HL-60 (cell line): Measurements from ENCODE around the gene MAP4K2.

Experiments
- DNase-seq, 2 experiments: peaks; one replicate each; pipeline ENCODE4 v3.0.0-alpha.2; 2010 to 2020; ENCODE audit warnings: low read depth in 1 of 2, low spot score in 1 of 2
- H3K27ac ChIP-seq: fragments of 250-450 bp; sonication (Bioruptor Pico); replicated peaks from 2 replicates; pipeline ENCODE4 v1.5.1; 2020; ENCODE audit warnings: mild to moderate bottlenecking, moderate library complexity
- H3K27me3 ChIP-seq: fragments of 250-450 bp; sonication (Bioruptor Pico); 2 replicates; pipeline ENCODE4 v1.5.1; 2021; ENCODE audit warnings: mild to moderate bottlenecking, moderate library complexity; ENCODE audit not compliant: insufficient read depth, poor library complexity, severe bottlenecking
- H3K4me3 ChIP-seq: replicated peaks from 2 replicates; pipeline ENCODE4 v1.5.1; 2011; ENCODE audit warnings: mild to moderate bottlenecking, control low read depth, low read length; ENCODE audit not compliant: insufficient read depth
- GABPA ChIP-seq: IDR thresholded peaks from 2 replicates; pipeline ENCODE4 v1.6.1; 2012; ENCODE audit warnings: low read depth
- POLR2AphosphoS5 ChIP-seq: IDR thresholded peaks from 2 replicates; pipeline ENCODE4 v1.6.1; 2012; ENCODE audit warnings: low read depth
- SPI1 ChIP-seq: IDR thresholded peaks from 2 replicates; pipeline ENCODE4 v1.6.1; 2012; ENCODE audit warnings: low read depth, mild to moderate bottlenecking, borderline replicate concordance
- TF ChIP-seq, protein P1 (sequence below): IDR thresholded peaks from one replicate; pipeline ENCODE4 v1.5.1; 2011; ENCODE audit warnings: low read length, control low read depth, inconsistent platforms; ENCODE audit not compliant: insufficient read depth
- TF ChIP-seq, protein P2 (sequence below): IDR thresholded peaks from 2 replicates; pipeline ENCODE4 v1.6.1; 2012; ENCODE audit warnings: low read depth; ENCODE audit not compliant: insufficient replicate concordance

MAP4K2 gene

DNA sequence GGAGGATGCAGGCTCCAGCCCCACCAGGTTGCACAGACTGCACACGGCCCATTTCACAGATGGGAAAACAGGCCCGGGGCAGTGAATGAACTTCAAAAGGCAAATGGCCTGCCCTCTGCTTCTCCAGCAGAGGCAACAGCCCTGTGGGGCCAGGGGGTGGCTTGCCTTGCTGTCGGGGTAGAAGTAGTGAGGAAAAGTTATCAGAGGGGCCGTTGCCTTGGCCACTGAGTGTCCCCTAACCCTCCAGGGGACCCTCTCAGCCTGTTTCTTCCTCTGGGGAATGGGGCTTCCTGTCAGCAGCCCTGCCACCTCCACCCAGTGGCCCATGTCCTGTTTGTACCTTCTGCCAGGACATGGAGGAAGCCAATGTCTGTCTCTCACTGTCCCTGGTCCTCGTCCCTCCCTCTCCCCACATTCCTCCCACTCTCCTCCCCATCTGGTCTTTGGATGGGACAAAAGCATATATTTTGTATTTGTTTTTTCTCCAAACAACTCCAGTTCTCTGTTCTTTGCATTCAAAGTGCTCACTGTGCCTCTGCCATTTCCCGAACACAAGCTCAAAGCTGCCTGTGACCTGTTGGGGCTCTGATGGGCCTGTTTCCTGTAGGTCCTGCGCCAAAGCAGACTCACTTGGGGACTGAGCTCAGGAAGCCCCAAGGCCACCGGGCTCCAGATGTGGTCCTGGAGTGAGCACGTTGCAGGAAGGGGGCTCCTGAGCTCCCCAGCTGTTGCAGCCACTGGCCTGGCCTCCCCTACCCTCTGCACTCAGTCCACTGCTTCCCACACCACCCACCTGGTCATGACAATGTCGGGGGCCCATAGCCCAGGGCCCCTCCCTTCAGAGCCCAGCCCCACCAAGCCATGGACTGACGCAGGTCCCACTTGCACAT is 9.5 kb downstream of the MAP4K2 start:
- TF ChIP-seq POLR2AphosphoS5 (no peak), SPI1 (no peak), GABPA (no peak)
- TF ChIP-seq, protein P1, sequence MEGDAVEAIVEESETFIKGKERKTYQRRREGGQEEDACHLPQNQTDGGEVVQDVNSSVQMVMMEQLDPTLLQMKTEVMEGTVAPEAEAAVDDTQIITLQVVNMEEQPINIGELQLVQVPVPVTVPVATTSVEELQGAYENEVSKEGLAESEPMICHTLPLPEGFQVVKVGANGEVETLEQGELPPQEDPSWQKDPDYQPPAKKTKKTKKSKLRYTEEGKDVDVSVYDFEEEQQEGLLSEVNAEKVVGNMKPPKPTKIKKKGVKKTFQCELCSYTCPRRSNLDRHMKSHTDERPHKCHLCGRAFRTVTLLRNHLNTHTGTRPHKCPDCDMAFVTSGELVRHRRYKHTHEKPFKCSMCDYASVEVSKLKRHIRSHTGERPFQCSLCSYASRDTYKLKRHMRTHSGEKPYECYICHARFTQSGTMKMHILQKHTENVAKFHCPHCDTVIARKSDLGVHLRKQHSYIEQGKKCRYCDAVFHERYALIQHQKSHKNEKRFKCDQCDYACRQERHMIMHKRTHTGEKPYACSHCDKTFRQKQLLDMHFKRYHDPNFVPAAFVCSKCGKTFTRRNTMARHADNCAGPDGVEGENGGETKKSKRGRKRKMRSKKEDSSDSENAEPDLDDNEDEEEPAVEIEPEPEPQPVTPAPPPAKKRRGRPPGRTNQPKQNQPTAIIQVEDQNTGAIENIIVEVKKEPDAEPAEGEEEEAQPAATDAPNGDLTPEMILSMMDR, result no peak
- TF ChIP-seq, protein P2, sequence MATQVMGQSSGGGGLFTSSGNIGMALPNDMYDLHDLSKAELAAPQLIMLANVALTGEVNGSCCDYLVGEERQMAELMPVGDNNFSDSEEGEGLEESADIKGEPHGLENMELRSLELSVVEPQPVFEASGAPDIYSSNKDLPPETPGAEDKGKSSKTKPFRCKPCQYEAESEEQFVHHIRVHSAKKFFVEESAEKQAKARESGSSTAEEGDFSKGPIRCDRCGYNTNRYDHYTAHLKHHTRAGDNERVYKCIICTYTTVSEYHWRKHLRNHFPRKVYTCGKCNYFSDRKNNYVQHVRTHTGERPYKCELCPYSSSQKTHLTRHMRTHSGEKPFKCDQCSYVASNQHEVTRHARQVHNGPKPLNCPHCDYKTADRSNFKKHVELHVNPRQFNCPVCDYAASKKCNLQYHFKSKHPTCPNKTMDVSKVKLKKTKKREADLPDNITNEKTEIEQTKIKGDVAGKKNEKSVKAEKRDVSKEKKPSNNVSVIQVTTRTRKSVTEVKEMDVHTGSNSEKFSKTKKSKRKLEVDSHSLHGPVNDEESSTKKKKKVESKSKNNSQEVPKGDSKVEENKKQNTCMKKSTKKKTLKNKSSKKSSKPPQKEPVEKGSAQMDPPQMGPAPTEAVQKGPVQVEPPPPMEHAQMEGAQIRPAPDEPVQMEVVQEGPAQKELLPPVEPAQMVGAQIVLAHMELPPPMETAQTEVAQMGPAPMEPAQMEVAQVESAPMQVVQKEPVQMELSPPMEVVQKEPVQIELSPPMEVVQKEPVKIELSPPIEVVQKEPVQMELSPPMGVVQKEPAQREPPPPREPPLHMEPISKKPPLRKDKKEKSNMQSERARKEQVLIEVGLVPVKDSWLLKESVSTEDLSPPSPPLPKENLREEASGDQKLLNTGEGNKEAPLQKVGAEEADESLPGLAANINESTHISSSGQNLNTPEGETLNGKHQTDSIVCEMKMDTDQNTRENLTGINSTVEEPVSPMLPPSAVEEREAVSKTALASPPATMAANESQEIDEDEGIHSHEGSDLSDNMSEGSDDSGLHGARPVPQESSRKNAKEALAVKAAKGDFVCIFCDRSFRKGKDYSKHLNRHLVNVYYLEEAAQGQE, result no peak
- Histone ChIP-seq H3K4me3 (no peak overlapping the region), H3K27me3 (no peaks in the 10 kb centered on the region), H3K27ac (no peak overlapping the region)
- no peak for DNase-seq

DNA sequence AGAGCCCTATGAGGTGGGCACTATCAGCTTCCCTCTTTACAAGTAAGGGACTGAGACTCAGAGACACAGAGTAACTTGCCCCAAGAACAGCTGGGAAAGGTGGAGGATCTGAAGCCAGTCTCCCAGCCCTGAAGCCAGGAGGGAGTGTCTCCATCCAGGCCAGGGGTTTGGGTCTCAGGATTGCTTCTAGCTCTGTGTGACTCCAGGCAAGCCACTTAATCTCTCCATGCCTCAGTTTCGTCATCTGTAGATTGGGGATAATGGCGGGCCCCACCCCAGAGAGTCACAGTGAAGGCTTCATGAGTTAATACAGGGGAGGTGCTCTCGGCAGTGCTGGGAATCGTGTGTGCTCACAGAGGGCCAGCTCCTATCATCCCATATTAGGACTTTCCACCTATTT is 10.5 kb downstream of the MAP4K2 start:
- Histone ChIP-seq H3K27me3 (no peaks in the 10 kb centered on the region), H3K4me3 (no peak overlapping the region), H3K27ac (no peak overlapping the region)
- TF ChIP-seq SPI1, result no peak
- TF ChIP-seq, protein P1, result no peak
- no peak for TF ChIP-seq POLR2AphosphoS5
- no peak for TF ChIP-seq GABPA
- TF ChIP-seq, protein P2, result no peak
- no peak for DNase-seq

DNA sequence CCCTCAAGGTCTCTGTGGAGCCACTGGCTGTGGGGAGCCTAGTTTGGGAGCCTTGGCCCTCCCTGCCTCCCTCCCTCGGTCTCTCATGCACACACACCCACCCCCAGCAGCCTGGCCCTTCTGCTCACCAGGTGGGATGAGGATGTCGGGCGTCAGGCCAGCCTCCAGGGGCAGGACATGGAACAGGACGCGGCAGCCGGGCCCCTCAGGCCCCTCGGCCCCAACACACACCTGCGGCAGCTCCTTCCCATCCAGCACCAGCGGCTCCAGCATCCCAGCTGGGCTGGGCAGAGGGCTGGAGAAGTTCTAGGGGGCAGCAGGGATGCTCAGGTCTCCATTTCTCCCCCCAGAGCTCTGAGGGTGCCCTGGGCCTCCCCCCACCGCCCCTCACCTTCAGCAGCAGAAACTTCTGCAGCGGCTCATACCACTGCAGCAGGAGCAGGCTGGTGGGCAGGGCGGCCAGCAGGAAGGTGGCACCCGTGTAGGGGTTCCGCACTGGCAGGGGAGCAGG is 11.2 kb downstream of the MAP4K2 start:
- H3K27ac ChIP-seq, result no peak overlapping the region
- H3K27me3 ChIP-seq, result no peaks in the 10 kb centered on the region
- DNase-seq, result no peak
- TF ChIP-seq POLR2AphosphoS5 (no peak), SPI1 (no peak), GABPA (no peak)
- TF ChIP-seq, protein P2, result no peak
- TF ChIP-seq, protein P1, result no peak
- no peak overlapping the region for H3K4me3 ChIP-seq
